Fibroblast of mammary gland (primary cell): Measurements from ENCODE around the gene TIMP2.

ENCODE experiments used
- DNase-seq: peaks from one replicate; pipeline ENCODE4 v3.0.0-alpha.2; 2010; ENCODE audit warnings: low read depth
- H3K4me3 ChIP-seq: 2 replicates; pipeline ENCODE4 v1.5.1; 2011; ENCODE audit warnings: low read depth, mild to moderate bottlenecking, low read length, moderate library complexity; ENCODE audit not compliant: control insufficient read depth
- CTCF ChIP-seq: conservative IDR thresholded peaks from 2 replicates; pipeline ENCODE4 v1.5.1; 2011; ENCODE audit warnings: low read depth, low read length, inconsistent platforms; ENCODE audit not compliant: control insufficient read depth, insufficient read depth

The TIMP2 gene

GRCh38 chr17:78940708-78941107, 15.5 kb upstream of the TIMP2 start:
- no peak overlapping the region for H3K4me3 ChIP-seq
- no peak for TF ChIP-seq CTCF
- no peak for DNase-seq

- DNase-seq: no peak
- no peak for TF ChIP-seq CTCF
- H3K4me3 ChIP-seq: no peak overlapping the region
Measured at GRCh38 chr17:78940258-78940657, 15.1 kb upstream of the TIMP2 start.

- DNase-seq: no peak
- H3K4me3 ChIP-seq: no peak overlapping the region
Measured at GRCh38 chr17:78939615-78940014, 14.4 kb upstream of the TIMP2 start.

GRCh38 chr17:78937561-78937960, 12.4 kb upstream of the TIMP2 start:
- no peak overlapping the region for H3K4me3 ChIP-seq
- no peak for DNase-seq
- no peak for TF ChIP-seq CTCF

More at GRCh38 chr17:78939615-78940014, 14.4 kb upstream of the TIMP2 start:
- no peak for TF ChIP-seq CTCF

GRCh38 chr17:78935419-78936323, 10.5 kb upstream of the TIMP2 start:
- H3K4me3 ChIP-seq: peak overlapping the region; percentile 22
- TF ChIP-seq CTCF: no peak
- peak; percentile 99 for DNase-seq

- TF ChIP-seq CTCF: no peak
- no peak for DNase-seq
- peak overlapping the region; percentile 7 for H3K4me3 ChIP-seq
Measured at GRCh38 chr17:78934681-78935418, 9.7 kb upstream of the TIMP2 start.
